LNCaP clone FGC (cell line): ENCODE results near the gene KLF15.

Source experiments
- DNase-seq: peaks from one replicate; pipeline ENCODE4 v3.0.0-alpha.2; 2011; ENCODE audit warnings: low read depth
- H3K4me3 ChIP-seq: 2 replicates; pipeline ENCODE4 v1.5.1; 2011; ENCODE audit warnings: mild to moderate bottlenecking, low read depth, low read length, control low read depth
- CTCF ChIP-seq: IDR thresholded peaks from 2 replicates; pipeline ENCODE4 v1.5.1; 2012; ENCODE audit warnings: mild to moderate bottlenecking; ENCODE audit not compliant: control insufficient read depth, insufficient read depth; ENCODE audit errors: extremely low read depth

KLF15 gene

GRCh38 chr3:126309861-126310655, 47.1 kb downstream of the KLF15 start:
- TF ChIP-seq CTCF = no peak
- no peak overlapping the region for H3K4me3 ChIP-seq
- DNase-seq = no peak

DNA sequence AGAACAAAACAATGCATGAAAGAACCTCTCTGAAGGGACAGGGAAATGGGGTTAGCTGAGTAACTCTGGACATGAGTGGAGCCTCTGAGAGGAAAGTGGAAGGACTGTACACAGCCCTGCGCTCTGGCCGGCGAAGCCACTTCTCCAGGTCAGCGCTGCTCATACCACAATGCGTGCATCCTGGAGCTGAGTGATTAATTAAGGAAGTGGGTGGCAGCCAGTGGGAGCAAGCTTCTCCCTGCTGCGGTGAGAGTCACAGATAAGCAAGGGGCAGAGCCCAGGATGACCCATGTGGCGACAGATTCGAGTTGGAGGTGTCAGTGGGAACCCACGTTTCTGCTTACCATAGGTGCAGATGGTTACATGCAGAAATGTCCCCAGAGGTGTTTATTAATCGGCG, 48.0 kb downstream of the KLF15 start:
- TF ChIP-seq CTCF = no peak
- no peak for DNase-seq
- no peak overlapping the region for H3K4me3 ChIP-seq

DNA sequence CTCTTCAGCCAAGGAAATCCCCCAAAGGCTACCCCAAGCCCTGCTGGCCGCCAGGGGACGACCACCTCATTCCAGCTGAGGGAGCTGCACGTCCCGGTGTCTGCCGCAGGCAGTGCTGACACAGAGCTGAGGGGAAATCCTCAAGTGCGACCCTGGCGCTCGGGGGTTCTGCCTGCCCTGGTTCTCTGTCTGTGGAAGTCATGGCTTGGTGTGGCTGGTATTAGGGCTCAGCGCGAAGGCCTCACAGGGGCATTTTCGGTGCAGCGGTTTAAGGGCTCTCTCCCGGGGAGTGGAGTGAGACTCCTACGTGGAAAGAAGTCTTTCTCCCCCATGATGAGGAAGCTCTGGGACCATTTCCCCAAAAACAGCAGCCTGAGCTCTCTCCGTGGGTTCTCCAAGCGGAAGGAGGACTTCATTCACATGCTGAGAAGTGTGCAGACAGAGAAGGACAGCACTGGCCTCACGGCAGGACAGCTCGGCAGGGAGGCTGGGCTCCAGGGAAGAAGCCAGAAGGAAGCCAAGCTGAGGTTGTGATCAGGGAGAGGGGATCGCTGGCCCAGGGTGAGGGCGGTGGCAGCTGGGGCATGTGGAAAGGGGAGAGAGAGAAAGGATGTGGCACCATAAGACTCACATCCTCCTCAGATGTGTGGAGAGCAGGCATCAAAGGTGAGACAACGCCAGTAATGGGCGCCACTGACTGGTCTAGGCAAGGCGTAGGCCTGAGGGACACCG, 48.6 kb downstream of the KLF15 start:
- no peak for DNase-seq
- no peak overlapping the region for H3K4me3 ChIP-seq
- TF ChIP-seq CTCF = no peak

- DNase-seq = no peak
- H3K4me3 ChIP-seq = no peak overlapping the region
- TF ChIP-seq CTCF = no peak
Measured at GRCh38 chr3:126307591-126308393, 49.4 kb downstream of the KLF15 start.

DNA sequence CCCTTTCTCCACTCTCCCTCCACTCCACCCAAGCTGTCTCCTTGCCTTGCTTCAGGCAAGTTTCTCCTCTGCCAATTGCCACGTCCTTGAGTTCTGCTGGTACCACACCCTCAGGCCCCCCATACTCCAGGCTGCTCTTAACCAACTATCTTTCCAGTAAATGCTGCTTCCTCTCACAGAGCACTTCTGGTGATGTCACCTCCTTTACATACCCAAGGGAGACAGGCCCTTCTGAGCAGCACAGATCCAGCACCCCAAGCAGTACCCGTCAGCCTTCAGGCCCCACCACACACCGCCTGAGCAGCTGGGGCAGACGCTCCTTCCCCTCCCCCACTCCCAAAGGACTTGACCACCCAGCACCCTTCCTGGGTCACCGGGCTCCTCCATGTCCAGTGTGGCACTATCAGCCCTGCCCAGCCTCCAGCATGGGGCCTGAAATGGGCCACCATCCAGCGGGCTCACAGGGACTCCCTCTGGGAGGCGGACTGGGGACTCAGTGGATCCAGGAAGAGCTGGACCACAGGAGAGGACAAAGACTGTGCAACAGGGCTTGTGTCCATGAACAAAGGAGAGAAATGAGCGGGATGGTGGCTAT, 50.2 kb downstream of the KLF15 start:
- no peak overlapping the region for H3K4me3 ChIP-seq
- DNase-seq = no peak
- no peak for TF ChIP-seq CTCF

DNA sequence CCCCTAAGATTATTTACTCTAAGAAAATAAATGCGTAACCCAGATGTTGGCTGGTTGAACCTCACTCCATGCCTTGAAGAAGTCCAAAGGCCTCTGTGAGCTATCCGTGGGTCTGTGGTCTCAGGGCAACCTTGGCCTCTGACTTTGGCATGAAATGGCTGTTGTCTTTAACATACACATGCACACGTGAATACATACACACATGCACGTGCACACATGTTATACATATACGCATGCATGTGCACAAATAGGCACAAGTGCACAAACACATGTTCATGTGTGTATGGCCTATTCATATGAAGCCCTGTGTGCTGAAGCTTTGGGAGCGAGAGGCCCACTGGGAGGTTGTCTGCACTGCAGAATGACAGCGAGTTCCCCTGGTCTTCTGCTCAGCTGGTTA, 50.8 kb downstream of the KLF15 start:
- no peak for TF ChIP-seq CTCF
- no peak overlapping the region for H3K4me3 ChIP-seq
- no peak for DNase-seq
